Measurements from ENCODE around the gene IGFBP7. TPM values are rescaled to one million over a fixed set of nuclear protein-coding genes. Genes with fewer than 3 reads are reported as not detected.
"Not testable (repeated sequence)": the region's sequence is repeated elsewhere in the genome, so short reads cannot be mapped to it uniquely, and the experiment has no call there.

The IGFBP7 gene
- total and polyA plus RNA-seq, 12 donors = 98.9 to 1,971 (median 554) TPM

DNA sequence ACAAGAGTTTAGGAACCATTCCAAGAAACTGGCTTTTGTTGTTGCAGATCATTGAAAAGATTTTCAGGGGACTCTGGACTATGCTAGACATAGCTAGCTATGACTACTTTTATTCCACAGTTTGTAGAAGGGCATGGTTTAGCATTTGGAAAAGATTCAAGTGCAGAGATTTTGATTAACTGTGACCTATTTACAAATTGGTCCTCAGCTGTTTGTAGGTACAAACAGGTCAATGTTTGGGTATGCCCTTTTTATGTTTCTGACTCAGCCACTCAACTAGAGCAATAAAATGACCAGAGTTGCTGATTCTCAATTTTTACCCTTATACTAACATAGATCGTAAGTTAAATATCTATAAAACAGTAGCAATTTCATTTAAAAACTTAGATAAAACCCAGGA is 46.7 kb downstream of the IGFBP7 start:
- Histone ChIP-seq H3K4me3 (no peak overlapping the region), H3K27ac (peak overlapping the region in 2 of 5 donors; percentile 24 to 49), H3K36me3 (replicated peaks in 1 of 2) (no peaks in the 10 kb centered on the region), H3K4me1 (replicated peaks in 1 of 2) (peaks cover 0 to 6% of the 10 kb centered on the region in 2 donors), H3K9me3 (replicated peaks in 1 of 3) (no peaks in the 10 kb centered on the region), H3K27me3 (no peaks in the 10 kb centered on the region)
- no peak for TF ChIP-seq POLR2A (IDR thresholded peaks at IDR 0.05)
- no peak for TF ChIP-seq CTCF (IDR thresholded peaks at IDR 0.05)
- WGBS, 4 donors = 72 to 85% (median 80%) methylated on average over 1 of the region's 1 CpG
- intact Hi-C loops (cut with DNase I) = no loop called here
- DNase-seq = no peak

DNA sequence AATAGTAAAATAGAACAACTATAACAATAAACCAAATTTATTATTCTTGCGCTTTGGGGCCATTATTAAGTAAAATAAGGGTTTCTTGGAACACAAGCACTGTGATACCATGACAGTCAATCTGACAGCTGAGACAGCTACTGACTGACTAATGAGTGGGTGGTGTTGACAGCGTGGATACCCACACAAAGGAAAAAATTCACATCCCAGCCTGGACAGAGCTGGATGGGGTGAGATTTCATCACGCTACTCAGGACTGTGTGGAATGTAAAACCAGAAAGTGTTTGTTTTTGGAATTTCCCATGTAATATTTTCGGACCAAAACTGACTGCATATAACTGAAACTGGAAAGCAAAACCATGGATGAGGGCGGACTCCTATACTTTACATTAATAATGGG is 48.8 kb downstream of the IGFBP7 start:
- TF ChIP-seq CTCF (IDR thresholded peaks at IDR 0.05) (no peak), POLR2A (IDR thresholded peaks at IDR 0.05) (no peak)
- Histone ChIP-seq H3K27me3 (no peaks in the 10 kb centered on the region), H3K4me3 (no peak overlapping the region), H3K36me3 (replicated peaks in 1 of 2) (no peaks in the 10 kb centered on the region), H3K27ac (peak overlapping the region in 2 of 5 donors; percentile 7 to 24), H3K9me3 (replicated peaks in 1 of 3) (no peaks in the 10 kb centered on the region), H3K4me1 (replicated peaks in 1 of 2) (peaks cover 0 to 6% of the 10 kb centered on the region in 2 donors)
- DNase-seq = no peak
- 54 to 70% (median 66%) methylated on average over 5 of the region's 5 CpGs for WGBS, 4 donors
- intact Hi-C loops (cut with DNase I) = no loop called here

- not testable (repeated sequence) for H3K4me1 ChIP-seq (replicated peaks in 1 of 2)
Observed at GRCh38 chr4:57060717-57061067, 49.5 kb downstream of the IGFBP7 start.

DNA sequence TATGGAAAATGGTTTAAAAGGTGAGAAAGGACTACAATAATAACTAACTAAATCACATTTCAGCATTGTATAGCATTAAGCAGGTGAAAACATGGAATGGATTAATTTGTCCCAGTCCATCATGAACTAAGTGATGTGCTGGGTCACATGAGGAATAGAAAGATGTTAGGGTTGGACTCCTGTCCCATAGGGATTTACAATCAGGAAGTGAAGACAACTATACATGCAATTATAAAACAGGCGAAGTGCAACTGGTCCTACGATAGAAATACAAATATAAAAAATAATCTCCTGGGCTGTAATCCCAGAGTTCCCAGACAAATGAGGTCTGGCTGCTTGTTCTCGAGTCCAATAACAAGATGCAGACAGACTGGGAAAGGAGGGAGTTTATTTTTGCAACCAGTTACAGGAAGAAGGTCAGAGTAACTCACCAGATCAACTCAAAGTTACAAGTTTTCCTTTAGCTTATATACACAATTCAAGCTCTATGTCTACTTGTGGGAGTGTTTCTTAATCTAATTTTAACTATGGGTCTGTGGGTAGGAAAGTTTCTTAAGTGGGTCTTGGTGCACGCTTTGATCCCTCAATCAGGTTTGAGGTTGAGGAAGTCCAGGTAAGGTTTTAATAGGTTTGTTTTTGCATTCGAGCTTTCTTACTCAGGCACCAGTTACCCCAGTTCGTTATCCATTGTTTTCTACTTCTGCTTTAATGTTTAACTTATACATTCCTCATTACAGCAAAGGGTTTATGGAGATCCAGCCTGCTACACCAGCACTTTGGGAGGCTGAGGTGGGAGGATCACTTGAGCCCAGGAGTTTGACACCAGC is 50.1 kb downstream of the IGFBP7 start:
- TF ChIP-seq CTCF (IDR thresholded peaks at IDR 0.05) (no peak), POLR2A (IDR thresholded peaks at IDR 0.05) (no peak)
- no peaks in the 10 kb centered on the region for H3K36me3 ChIP-seq (replicated peaks in 1 of 2)
- DNase-seq = no peak
- H3K27me3 ChIP-seq = no peaks in the 10 kb centered on the region
- WGBS, 4 donors = 67 to 74% (median 70%) methylated on average over 6 of the region's 6 CpGs
- no peaks in the 10 kb centered on the region for H3K9me3 ChIP-seq (replicated peaks in 1 of 3)
- intact Hi-C loops (cut with DNase I) = no loop called here
- peaks cover 0 to 6% of the 10 kb centered on the region in 2 donors for H3K4me1 ChIP-seq (replicated peaks in 1 of 2)
- H3K27ac ChIP-seq = peak overlapping the region in 1 of 5 donors; percentile 7
- H3K4me3 ChIP-seq = no peak overlapping the region

More at GRCh38 chr4:57060717-57061067, 49.5 kb downstream of the IGFBP7 start:
- H3K36me3 ChIP-seq (replicated peaks in 1 of 2); DNase-seq; H3K4me3 ChIP-seq; H3K9me3 ChIP-seq (replicated peaks in 1 of 3); intact Hi-C loops (cut with DNase I); H3K27me3 ChIP-seq: not testable (repeated sequence)
- peak overlapping the region in 1 of 5 donors; percentile 7 for H3K27ac ChIP-seq
- WGBS, 4 donors = 47 to 76% (median 71%) methylated on average over 3 to 6 of the region's 6 CpGs

DNA sequence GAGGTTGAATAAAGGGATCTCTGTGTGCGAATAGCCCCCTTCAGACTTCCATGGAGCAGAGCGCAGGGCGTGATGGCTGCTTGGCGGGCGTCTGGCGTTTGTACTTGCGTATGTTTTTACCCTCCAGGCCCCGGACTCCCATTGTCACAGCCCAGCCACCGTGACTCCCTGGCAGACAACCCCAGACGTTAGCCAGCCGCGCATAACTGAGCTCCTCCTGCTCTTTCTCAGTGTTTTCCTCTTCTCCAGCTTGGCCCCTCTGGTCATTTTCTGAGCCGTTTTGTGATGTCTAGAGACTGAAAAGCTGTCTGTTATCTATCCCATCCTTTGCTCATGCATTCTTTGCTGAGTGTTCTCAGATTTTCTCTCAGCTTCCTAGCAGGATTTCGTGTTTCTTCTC is 54.3 kb downstream of the IGFBP7 start:
- H3K36me3 ChIP-seq (replicated peaks in 1 of 2) = no peaks in the 10 kb centered on the region
- no peaks in the 10 kb centered on the region for H3K9me3 ChIP-seq (replicated peaks in 1 of 3)
- no peaks in the 10 kb centered on the region for H3K27me3 ChIP-seq
- intact Hi-C loops (cut with DNase I) = no loop called here
- H3K27ac ChIP-seq = peak overlapping the region in 1 of 5 donors; percentile 8
- no peak overlapping the region for H3K4me3 ChIP-seq
- H3K4me1 ChIP-seq (replicated peaks in 1 of 2) = no peaks in the 10 kb centered on the region
- no peak for TF ChIP-seq CTCF (IDR thresholded peaks at IDR 0.05)
- no peak for TF ChIP-seq POLR2A (IDR thresholded peaks at IDR 0.05)
- WGBS, 4 donors = 57 to 61% (median 58%) methylated on average over 14 of the region's 14 CpGs
- DNase-seq = no peak

All from adrenal gland (tissue), 12 donors.